Measurements from ENCODE around the gene LYZ.
A peak's percentile ranks its signal among the peaks of the same experiment; 100 is the strongest.

GRCh38 chr12:69388371-69388770, 40.2 kb downstream of the LYZ start:
- TF ChIP-seq CTCF (IDR thresholded peaks at IDR 0.05), result peak; percentile 68
- no peak for TF ChIP-seq ZFX (IDR thresholded peaks at IDR 0.05; ENCODE audit: borderline replicate concordance)

All from 22Rv1 (cell line).